A549 (cell line): ENCODE measurements around the gene TRAF4.

Experiments used
- CEBPB ChIP-seq, 2 experiments: fragments of >200 bp in 1 of 2; sonication (Bioruptor Twin) in 1 of 2; formaldehyde crosslinking in 1 of 2; IDR thresholded peaks; 2 replicates each; pipeline ENCODE4 v1.6.1; 2012 to 2016
- KDM1A ChIP-seq: fragments of 200-600 bp; sonication (generic); IDR thresholded peaks from 2 replicates; pipeline ENCODE4 v1.6.1; 2016; ENCODE audit warnings: low read depth, mild to moderate bottlenecking
- RCOR1 ChIP-seq: fragments of 150-350 bp; IDR thresholded peaks from 2 replicates; pipeline ENCODE4 v1.6.1; 2014; ENCODE audit warnings: antibody characterized with exemption, low read length, low read depth
- TF ChIP-seq, protein P1 (sequence below): fragments of 250-450 bp; sonication (Bioruptor Pico); IDR thresholded peaks from 2 replicates; pipeline ENCODE4 v1.5.0; 2020; ENCODE audit warnings: low read depth, mild to moderate bottlenecking, moderate library complexity
- TF ChIP-seq, protein P2 (sequence below): fragments of >200 bp; sonication (Bioruptor Twin); formaldehyde crosslinking; IDR thresholded peaks from 3 replicates; pipeline ENCODE4 v1.5.1; 2016

DNA sequence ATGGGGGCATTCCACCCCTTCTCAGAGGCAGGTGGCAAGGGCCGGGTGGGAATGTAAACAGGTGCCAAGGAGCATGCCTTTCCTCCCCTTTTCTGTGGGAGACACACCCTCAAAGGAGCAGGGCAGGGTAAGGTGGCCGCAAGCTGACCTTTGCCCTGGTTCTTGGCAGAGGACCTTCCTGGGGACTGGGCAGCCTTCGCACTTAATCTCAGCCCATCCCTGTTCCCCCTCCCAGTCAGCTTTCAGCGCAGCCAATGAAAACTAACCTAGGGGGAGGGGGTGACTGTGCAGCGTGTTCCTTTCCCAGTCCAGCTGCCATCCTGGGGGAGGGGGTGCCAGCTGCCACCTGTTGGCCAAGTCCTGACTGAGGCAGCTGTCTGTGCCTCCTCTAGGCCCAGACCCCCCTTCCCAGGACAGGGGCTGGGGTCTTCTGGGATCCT is 2.8 kb downstream of the TRAF4 start:
- TF ChIP-seq, protein P1, sequence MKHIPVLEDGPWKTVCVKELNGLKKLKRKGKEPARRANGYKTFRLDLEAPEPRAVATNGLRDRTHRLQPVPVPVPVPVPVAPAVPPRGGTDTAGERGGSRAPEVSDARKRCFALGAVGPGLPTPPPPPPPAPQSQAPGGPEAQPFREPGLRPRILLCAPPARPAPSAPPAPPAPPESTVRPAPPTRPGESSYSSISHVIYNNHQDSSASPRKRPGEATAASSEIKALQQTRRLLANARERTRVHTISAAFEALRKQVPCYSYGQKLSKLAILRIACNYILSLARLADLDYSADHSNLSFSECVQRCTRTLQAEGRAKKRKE (CRISPR knock-in tag), result no peak
- TF ChIP-seq RCOR1 (no peak), CEBPB (IDR thresholded peaks at IDR 0.05) (no peak), KDM1A (0 out of 2 replicates have a peak, but pooled peaks have one; percentile 12)
- TF ChIP-seq, protein P2, sequence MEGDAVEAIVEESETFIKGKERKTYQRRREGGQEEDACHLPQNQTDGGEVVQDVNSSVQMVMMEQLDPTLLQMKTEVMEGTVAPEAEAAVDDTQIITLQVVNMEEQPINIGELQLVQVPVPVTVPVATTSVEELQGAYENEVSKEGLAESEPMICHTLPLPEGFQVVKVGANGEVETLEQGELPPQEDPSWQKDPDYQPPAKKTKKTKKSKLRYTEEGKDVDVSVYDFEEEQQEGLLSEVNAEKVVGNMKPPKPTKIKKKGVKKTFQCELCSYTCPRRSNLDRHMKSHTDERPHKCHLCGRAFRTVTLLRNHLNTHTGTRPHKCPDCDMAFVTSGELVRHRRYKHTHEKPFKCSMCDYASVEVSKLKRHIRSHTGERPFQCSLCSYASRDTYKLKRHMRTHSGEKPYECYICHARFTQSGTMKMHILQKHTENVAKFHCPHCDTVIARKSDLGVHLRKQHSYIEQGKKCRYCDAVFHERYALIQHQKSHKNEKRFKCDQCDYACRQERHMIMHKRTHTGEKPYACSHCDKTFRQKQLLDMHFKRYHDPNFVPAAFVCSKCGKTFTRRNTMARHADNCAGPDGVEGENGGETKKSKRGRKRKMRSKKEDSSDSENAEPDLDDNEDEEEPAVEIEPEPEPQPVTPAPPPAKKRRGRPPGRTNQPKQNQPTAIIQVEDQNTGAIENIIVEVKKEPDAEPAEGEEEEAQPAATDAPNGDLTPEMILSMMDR, result no peak
